ENCODE measurements around the gene ZNF320.

DNA sequence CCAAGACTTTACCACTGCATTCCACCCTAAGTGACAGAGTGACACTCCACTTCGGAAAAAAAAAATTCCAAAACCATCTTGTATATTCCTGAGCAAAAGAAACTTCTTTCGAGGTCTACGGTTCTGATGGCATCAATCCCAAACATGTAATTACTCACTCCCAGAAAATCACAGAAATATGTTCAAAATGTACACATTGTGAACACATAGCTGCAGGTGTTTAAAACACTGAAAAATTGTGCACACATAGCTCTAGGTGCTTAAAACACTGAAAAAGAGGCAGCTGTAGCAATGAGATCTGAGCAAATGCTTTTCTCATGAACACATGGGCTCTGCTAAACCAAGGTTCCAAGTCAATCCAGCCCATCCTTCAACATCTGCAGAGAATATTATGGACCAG is 26.0 kb downstream of the ZNF320 start:
- TF ChIP-seq, protein P1, sequence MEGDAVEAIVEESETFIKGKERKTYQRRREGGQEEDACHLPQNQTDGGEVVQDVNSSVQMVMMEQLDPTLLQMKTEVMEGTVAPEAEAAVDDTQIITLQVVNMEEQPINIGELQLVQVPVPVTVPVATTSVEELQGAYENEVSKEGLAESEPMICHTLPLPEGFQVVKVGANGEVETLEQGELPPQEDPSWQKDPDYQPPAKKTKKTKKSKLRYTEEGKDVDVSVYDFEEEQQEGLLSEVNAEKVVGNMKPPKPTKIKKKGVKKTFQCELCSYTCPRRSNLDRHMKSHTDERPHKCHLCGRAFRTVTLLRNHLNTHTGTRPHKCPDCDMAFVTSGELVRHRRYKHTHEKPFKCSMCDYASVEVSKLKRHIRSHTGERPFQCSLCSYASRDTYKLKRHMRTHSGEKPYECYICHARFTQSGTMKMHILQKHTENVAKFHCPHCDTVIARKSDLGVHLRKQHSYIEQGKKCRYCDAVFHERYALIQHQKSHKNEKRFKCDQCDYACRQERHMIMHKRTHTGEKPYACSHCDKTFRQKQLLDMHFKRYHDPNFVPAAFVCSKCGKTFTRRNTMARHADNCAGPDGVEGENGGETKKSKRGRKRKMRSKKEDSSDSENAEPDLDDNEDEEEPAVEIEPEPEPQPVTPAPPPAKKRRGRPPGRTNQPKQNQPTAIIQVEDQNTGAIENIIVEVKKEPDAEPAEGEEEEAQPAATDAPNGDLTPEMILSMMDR (conservative IDR thresholded peaks at IDR 0.05; ENCODE audit: low read length) = no peak
- TF ChIP-seq EZH2phosphoT487 (IDR thresholded peaks at IDR 0.05; ENCODE audit: borderline replicate concordance, low read depth, low read length) = no peak

Measured in OCI-LY7 (cell line).